GM18867 (cell line): ENCODE measurements around the gene PLXNC1.

Source experiments
- ATAC-seq: cut with Tn5 transposase; IDR thresholded peaks from one replicate; pipeline ENCODE4 v1.9.1; 2021; ENCODE audit warnings: mild to moderate bottlenecking, moderate library complexity; ENCODE audit not compliant: unreplicated experiment

The PLXNC1 gene

DNA sequence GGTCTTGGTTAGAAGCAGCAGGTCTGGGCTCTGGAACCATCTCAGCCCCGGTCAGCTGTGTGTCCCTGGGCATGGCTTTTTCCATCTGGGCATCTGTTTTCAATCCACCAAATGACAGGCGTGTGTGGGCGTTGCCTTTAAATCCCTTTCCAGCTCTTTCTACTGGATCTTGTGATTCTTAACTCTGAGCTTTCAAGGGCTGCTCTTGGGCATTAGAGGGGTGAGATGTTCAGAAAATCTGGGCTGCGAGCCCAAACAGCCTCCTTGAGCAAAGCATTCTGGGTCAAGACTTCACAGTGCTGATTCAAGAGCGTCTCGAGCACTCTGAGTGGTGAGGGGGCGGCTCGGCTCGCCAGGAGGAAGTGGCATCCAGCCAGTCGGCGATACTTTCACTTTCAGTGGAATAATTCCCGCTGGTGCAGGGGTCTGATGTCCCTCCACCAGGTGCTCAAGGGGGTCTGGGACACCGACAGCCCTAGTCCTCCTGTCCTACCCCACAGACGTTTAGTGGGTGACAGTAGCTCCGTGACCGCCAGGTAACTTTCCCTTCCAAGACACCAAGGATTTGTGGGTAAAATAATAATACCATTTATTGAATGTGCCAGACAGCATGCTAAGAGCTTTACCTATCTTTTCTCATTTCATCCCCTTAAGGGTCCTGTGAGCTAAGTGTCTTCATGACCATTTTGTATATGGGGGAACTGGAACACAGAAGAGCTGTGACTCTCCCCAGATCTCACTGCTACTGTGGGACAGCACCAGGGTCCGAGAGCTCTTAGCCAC lies 114.0 kb downstream of the PLXNC1 start:
- ATAC-seq, result peak; percentile 36

DNA sequence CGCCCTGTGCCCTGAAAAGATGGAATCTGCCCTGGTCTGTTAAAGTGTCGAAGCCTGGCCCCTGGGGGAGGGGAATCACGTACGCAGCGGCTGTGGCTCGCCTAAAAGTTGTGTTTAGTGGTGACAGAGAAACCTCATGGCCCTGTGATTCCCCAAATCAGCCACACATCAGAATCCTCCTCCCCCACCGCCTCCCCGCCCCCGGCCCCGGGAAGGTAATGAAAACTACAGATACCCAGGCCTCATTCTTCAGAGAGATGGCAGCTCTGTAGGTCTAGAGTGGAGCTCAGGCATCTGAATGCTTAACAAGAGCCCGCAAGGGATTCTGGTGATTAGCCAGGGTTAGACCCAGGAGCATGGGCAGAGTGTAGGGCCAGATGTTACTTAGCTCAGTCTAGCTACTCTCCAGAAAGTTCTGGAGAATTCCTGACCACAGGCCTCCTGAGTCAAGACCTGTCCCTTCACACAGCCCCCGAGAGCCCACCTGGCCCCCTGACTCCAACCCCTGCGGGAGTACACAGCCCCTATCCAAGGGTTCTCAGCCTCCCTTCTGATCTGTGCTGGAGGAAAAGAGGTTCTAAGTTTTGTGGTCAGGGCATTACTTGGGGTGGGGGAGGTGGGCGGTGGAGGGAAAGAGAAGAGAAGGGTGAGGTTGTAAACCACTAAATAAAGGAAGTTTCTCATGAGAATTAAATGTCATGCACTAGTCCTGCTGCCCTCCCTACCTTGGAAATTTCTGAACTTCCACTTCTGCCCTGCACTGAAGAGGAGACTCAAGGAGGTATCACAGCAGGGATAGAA lies 114.8 kb downstream of the PLXNC1 start:
- ATAC-seq, result peak; percentile 24

GRCh38 chr12:94263905-94264561 lies 115.7 kb downstream of the PLXNC1 start:
- ATAC-seq, result no peak

DNA sequence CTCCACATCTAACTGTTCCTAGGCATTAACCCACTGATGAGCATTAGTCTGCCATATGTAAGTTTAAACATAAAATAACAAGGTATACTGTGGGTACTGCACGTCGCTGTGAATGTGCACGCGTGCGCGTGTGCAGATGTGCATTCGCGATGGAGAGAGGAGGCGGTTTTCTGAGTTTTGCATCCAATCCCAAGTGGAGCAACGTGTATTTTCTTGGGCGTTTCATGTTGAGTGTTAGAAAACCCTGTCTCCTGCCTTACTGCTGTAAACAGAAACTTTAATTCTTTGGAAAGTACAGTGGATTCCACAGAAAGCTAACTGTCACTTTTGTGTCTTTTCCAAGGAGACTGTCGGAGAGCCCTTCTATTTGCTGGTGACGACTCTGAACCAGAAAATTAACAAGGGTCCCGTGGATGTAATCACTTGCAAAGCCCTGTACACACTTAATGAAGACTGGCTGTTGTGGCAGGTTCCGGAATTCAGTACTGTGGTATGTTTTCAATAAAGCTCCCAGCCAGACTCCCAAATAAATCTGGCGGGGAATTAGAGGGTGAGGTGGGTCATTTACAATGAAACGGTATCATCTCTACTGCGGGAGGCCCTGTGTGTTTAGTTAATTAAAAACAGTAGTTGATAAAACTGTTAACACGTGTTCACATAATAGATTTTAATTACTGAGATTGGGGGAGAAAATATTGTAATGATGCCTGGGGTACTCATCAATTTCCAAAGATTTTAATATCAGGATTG lies 116.5 kb downstream of the PLXNC1 start:
- no peak for ATAC-seq

DNA sequence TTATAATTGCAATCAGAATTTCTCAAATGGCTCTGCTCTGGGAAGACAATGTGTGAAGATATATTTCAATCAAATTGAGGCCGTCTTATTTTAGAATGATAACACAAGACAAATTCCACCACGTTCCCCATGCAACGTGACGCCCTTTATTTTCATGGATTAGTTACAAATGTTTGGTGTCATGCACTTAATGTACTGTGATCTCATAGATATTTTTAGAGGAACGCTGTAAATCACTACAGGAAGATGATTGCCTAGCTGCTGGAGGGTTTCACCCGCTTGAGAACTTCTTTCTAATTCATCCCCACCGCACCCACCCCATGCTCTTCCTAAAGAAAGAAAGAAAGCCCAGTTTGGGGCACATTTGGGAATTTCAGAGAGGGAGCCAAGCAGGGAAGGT lies 117.2 kb downstream of the PLXNC1 start:
- ATAC-seq, result no peak

GRCh38 chr12:94265966-94266745 lies 117.8 kb downstream of the PLXNC1 start:
- no peak for ATAC-seq

- no peak for ATAC-seq
Observed at GRCh38 chr12:94266796-94267536, 118.6 kb downstream of the PLXNC1 start.

GRCh38 chr12:94267537-94267872 lies 119.1 kb downstream of the PLXNC1 start:
- ATAC-seq, result no peak

DNA sequence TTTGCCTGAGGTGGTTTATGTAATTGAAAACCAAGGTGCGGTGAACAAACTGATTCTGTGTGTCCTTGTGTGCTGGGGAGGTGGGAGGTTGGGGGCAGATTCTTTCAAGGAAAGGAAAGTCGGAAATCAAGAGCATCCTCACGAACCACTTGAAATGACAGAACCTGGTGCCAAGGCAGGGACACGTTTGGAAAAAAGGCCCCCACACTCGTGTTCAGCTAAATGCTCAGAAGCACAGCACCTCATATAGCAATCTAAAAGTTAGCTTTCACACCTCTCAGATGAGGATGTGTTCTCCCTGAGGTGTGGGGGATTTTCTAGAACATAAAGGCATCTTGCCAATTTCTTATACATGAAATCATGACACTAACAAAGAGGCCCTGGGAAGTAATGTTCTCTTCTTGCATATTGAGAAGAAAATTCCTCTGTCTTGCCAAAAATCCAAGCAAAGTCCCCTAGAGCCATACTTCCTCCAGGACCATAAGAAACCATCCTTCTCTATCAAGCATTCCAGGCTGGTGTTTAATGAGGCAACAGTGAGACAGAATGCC lies 119.6 kb downstream of the PLXNC1 start:
- peak; percentile 41 for ATAC-seq

- ATAC-seq, result peak; percentile 34
Observed at GRCh38 chr12:94269316-94269999, 121.1 kb downstream of the PLXNC1 start.

GRCh38 chr12:94271351-94271750 lies 123.0 kb downstream of the PLXNC1 start:
- no peak for ATAC-seq

GRCh38 chr12:94272280-94272679 lies 123.9 kb downstream of the PLXNC1 start:
- no peak for ATAC-seq

DNA sequence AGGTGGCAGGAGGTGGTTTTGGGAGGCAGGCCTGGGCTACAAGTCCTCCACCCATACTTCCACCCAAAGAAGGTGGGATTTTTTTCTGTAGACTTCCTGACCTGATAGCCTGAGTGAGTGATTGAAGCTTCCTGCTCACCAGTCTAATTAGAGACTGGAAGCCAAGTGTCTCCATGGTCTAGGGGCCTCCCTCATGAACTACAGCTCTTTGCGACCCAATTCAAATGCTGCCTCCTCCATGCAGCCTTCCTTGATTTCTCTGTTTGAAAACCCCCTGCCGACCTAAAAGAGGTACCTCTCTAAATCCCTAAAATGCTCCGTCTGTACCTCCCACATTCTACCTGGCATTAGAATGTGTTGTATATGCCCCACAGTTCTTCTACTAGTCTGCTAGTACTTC lies 124.9 kb downstream of the PLXNC1 start:
- ATAC-seq, result no peak

DNA sequence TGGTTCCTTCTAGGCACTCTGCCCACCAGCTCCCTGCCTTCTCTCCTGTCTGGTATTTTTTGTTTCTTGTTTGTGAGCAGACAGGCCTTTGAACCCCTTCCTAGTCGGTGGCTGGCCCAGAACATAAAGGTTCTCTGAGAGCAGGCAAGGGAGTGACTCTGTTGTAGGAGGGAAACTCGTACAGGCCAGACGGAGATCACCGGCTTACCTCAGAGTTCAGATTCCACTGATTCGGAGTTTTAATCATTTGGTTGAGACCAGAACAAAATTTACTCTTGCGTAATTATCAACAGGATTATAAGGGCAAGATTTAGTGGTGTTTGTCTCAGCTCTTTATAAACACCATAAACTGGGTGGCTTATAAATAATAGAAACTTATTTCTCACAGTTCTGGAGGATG lies 128.3 kb downstream of the PLXNC1 start:
- no peak for ATAC-seq

DNA sequence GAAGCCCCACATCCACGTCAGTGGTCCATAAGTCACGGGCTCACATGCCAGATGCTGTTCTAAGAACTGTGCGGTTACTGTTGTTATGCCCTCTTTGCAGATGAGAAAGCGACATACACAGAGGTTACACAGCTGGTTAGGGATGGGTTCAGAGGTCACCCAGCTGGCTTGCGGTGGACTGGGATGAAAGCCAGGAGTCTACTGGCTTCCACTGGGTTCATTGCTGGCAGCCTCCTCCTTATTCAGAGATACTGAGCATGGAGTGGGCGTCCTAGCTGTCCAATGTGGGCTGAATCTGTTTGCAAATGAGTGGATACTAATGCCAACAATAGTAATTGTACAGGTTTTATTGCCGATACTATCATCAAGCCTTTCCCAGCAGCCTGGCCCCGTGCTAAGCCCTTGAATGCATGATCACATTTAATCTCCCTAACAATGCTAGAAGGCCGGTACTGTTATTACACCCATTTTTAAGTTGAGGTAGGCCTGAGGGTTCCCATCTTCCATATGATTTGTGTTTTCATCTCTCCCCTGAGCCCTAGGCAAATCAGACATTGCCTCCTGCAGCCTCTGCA lies 129.1 kb downstream of the PLXNC1 start:
- ATAC-seq, result no peak

DNA sequence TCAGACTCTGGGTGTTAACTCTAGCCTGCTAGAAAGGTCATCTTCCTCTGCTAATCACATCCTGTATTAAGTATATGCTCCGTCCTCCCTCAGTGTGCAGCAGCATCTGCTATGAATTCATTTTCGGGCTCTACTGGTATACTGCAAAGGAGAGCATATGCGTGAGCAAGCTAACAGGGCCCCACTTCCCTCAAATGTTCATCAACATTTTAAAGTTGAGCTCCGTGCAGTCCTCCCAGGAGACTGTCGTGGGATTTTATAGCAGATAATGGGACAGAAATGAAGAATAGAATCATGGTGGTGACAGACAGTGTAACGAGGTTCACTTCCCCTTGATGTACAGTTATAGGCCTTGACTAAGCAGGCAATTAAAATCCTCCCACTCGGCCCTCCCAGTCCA lies 131.7 kb downstream of the PLXNC1 start:
- ATAC-seq, result no peak

- no peak for ATAC-seq
Observed at GRCh38 chr12:94282675-94283074, 134.3 kb downstream of the PLXNC1 start.

- no peak for ATAC-seq
Observed at GRCh38 chr12:94284046-94284445, 135.7 kb downstream of the PLXNC1 start.
